NCI-H748 (cell line): ENCODE measurements around the gene TMEM132D.

Experiments
- DNase-seq: peaks from one replicate; lab custom pipeline; 2025; ENCODE audit not compliant: unreplicated experiment; lab: John Stamatoyannopoulos, UW

The TMEM132D gene

GRCh38 chr12:129729170-129729569, 174.7 kb downstream of the TMEM132D start:
- no peak for DNase-seq

- DNase-seq = no peak
Measured at GRCh38 chr12:129727100-129727499, 176.7 kb downstream of the TMEM132D start.

GRCh38 chr12:129723260-129723659, 180.6 kb downstream of the TMEM132D start:
- DNase-seq = no peak

DNA sequence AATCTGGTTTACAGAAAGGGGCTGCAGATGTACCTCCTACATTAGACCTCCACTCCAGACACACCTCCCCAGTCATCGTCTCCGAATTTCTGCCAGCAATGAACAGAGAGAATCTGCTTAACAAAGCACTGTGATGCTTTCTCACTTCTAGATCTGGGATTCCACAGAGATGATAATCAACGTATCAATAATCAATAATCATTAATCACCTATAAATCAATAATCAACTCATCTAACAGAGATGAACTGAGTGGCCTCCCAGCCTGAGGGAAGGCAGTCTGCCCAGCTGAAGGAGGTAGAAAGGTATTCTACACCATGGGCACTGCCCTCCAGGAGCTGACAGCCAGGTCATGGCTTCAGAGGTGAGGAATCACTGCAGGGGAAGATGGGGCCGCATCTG, 183.2 kb downstream of the TMEM132D start:
- DNase-seq = no peak

DNA sequence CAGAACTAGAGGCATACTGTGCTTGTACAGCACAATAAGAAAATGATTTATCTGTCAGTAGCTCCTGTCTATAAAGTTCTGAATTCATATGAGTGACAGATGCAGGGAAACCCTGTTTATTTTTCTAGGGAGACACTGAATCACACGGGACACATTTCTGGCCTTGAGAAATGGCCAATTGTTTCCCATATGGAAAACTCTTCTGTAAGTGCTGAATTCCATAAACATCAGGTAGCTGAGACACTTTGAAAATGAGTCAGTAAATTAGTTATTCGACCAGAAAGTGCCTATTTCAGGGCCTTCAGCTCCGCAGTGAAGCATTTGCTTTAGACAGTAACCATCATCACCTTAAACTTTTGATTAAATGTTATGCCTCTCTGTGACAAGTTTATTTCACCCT, 184.4 kb downstream of the TMEM132D start:
- DNase-seq = no peak

DNA sequence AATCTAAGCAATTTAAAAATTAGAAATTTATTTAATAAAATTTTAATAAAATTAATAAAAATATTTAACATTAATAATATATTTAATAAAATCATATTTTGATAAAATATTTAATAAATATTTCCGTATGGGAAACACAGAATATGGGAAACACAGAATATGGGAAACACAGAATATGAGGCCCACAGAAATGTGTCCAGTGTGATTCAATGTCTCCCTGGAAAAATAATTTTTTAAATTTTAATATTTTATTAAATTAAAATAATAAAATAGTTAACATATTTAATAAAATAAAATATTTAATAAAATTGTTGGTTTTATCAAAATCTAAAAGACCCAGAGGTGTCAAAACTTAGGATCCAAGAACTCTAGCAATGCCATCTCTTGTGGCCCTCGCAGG, 186.4 kb downstream of the TMEM132D start:
- no peak for DNase-seq

DNA sequence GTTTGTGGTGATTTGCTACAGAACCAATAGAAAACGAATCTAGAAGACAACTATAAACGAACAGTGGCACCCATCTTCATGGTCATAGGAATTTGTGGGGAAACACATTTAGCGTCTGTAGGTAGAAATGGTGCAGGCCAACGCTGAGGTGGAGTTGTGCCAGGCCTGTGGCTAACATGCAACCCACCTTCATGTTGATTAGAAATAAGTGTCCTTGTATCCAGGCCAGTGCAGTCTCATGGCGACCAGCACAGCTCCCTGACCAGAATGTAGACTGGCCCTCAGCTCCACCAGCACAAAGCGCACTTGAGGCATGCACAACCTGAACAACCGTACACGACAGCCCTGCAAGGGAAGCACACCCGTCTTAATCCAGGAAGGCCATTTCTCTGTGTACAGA, 187.0 kb downstream of the TMEM132D start:
- DNase-seq = no peak

DNA sequence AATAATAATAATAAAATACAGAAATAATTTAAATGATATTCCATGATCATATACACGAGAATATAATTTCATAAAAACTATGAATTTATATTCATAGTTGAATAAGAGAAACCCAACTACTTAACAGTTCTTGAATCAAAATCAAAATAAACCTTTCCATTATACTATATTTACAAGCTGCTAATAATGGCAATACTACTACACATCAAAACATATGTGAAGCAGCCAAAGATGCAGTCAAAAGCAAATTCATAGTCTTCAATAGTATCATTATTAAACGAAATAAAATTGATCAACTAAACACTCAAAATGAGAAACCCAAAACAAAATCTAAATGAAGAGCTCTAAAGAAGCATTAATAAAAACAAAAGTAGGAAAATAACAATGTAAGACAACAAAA, 197.1 kb downstream of the TMEM132D start:
- DNase-seq = no peak

DNA sequence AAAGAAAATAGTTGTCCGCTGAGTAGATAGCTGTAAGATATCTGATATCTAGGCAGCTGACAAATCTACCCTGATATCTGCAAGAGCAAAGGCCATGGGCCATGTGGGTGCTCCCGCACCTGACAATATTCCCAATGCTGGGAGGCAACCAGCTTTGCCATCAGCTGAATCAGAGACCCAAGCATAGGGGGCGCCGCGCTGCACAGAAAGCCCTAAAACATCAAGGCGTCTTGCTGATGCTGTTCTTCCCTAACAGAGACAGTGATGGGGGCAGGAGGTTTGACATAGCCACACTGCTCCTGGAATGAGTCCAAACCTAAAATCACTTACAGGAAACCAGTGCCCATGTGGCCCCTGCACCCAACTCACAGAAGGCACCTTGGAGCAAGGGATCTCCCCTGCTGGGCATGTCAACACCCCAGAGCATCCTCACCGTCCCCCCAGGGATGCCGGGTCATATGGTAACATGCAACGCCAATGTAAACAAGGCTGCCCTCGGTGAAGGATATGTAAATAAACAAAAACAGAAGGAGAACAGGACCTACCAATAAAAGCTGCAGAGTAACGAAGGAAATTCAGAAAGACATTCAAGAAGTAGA, 199.5 kb downstream of the TMEM132D start:
- peak; percentile 87 for DNase-seq

DNA sequence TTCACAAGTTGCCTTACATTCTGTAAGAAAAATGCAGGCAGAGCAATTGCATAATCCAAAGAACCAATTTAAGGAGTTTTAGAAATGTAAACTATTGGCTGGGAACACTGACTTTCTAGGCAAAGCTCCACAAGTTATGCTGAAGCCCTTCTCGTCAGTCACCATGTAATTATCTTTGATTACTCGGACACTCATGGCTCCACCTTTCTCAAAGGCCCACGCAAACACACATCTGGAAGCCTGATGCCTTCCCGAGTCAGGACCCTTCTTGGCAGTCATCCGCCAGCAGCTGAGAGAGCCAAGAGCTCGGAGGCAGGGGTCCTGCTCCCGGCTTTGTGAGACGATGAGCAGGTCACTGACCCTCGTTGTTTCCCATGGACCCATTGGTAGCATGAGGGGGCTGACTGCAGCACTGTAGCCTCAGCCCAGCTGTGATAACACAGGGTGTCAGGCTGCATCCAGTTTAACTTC, 202.2 kb downstream of the TMEM132D start:
- DNase-seq = peak; percentile 66

DNA sequence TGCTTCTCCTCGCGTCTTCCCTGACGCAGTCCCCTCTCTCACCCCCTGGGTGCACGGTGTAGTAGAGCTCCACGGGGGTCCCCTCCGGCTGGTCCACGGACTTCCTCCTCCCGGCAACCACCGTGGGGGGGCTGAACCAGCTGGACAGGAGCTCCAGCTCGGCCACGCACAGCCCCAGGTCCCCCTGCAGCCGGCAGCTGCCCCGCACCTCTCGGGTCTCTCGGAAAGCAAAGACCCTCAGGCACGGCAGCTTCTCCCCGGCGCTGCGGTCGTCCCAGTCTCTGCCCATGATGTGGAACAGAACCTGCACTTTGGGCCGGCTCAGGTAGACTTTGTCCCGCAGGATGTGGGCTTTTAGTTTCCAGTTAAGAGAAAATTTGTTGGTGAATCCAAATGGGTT, 203.8 kb downstream of the TMEM132D start:
- DNase-seq = no peak

DNA sequence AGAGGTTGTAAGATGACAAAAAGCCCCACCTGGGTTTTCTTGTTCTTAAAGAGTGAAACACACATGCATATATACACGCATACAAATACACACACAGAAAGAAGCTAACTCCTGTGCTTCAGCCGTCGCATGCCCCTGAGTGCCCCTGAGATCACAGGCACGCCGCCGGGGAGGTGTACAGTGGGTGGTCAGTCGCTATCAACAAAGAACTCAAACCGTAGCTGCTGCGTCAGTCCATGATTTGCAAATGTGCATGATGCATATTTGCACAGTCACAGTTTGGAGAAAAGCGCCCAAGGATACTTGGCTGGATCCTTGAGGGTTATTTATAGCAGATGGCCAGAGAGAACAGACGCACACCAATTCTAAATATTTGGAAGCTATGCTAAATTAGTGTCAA, 206.9 kb downstream of the TMEM132D start:
- DNase-seq = peak; percentile 85

- DNase-seq = peak; percentile 15
Measured at GRCh38 chr12:129696405-129696804, 207.4 kb downstream of the TMEM132D start.

DNA sequence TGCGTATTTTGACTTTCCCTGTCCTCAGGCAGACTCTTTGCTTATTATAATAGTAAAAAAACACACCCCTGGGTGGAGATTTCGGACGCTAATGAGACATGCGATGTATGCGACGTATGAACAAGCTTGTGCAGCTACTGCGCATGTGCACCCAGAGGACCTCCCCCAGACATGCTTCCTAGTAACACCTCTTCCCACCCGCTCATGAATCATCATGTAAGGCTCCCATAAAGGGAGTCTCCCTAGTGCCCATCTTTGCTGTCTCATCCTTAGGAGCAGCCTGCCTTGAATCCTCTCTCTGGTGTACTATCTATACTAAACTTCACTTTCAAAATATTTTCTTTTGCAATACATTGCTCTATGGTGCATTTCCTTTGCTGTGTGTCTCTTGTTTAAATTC, 210.1 kb downstream of the TMEM132D start:
- DNase-seq = no peak

DNA sequence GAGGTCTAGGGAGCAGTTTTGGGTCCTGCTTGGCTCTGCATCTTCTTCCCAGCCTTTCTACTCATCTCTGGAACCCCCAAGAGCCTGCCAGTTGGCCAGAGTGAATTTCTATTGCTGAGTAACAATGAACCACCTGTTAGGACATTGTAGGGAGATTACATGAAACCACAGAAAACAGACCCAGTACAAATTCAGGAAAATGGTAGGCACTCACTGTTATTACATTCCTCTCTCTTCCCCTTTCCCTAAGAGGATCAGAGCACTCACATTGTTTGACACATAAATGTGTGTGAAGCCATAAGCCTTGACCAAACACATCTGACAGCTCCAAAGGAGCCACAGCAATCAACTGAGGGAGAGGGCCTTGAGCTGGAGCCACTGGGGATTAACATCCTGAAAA, 216.1 kb downstream of the TMEM132D start:
- DNase-seq = no peak

DNA sequence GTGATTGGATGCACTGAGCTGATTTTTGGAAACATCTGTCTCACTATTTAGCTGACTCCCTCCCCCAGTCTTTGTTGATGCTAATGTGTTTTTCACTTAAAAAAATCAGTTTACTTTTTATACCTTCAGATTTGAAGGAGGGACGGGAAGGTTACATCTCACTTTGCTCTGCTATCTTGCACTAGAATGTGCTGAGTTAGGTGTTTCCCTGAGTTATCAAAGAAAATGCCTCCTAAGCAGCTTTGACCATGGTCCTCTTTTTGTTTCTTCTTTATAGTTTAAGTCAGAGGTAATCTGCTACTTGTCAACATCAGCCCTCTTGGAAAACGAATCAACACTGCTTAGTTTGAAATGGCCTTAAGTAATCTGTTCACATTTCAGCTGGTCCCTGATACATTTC, 222.0 kb downstream of the TMEM132D start:
- no peak for DNase-seq

- DNase-seq = no peak
Measured at GRCh38 chr12:129681151-129681550, 222.7 kb downstream of the TMEM132D start.

DNA sequence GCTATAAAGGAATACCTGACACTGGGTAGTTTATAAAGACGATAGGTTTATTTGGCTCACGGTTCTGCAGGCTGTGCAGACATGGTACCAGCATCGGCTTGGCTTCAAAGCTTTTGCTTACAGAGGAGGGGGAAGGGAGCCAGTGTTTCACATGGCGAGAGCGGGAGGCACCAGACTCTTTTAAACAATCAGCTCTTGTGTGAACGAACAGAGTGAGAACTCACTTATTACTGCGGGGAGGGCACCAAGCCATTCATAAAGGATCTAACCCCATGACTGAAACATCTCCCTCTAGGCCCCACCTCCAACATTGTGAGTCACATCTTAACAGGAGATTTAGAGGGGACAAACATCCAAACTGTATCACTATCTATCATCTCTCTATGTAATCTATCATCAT, 227.4 kb downstream of the TMEM132D start:
- no peak for DNase-seq

DNA sequence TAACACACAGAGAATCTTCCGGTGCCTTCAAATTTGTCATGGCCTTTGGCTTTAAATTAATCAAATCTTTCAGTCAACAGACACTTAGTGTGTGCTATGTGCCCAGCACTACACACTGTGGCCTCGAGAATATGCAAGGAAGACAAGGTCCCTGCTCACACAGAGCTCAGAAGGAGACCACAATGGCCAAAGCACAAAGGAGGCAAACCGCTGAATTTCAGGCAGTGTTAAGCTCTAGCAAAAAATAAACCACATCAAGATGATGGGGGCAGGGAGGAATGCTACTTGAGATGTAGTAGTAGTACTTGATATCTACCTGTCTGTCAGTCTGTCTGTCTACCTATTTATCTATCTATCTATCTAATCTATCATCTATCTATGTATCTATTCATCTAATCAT, 227.9 kb downstream of the TMEM132D start:
- DNase-seq = no peak

DNA sequence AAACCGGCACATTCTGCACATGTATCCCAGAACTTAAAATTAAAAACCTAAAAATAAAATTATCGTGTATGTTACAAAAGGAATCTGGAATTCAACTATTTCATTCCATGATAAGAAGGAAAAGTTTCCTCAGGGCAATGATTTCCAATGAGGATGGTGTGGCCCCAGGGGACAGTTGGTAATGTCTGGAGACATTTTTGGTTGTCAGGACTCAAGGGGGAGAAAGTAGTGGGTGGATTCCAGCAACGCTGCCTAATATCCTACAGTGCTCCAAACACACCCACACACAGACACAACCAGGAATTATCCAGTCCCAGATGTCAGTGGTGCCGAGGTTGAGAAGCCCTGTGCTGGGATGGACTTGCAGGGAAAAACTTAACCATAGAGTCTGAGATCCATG, 228.3 kb downstream of the TMEM132D start:
- DNase-seq = no peak

- no peak for DNase-seq
Measured at GRCh38 chr12:129673806-129674205, 230.0 kb downstream of the TMEM132D start.

DNA sequence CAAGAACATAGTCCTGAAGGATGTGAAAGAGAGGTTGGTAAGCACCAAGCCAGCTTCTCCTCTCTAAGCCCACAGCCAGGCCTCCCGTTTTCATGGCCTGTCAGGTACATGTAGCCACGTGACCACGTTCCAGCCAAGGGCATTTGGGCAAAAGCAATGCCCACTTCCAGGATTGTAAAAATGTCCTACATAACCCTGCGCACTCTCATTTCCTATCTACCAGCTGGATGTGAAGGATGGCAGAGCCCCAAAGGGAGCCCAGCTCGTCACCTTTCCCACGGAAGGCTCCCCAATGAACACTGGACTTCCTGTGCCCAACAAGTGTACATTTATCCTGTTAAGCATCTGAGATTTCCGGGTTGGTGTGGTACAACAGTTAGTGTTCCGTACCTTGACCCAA, 231.7 kb downstream of the TMEM132D start:
- no peak for DNase-seq

- no peak for DNase-seq
Measured at GRCh38 chr12:129670256-129670920, 233.4 kb downstream of the TMEM132D start.
